Suprapubic skin (tissue), 4 donors: Measurements from ENCODE around the gene TRAF3.

Experiments
- CTCF ChIP-seq, 2 donors: fragments of 200-600 bp in 1 of 2; fragments of 450-650 bp in 1 of 2; sonication (generic) in 1 of 2; IDR thresholded peaks; one replicate each; pipeline ENCODE4 v1.5.1; 2016 to 2019; ENCODE audit warnings: antibody characterized with exemption in 2 of 2, mild to moderate bottlenecking in 1 of 2, moderate library complexity in 1 of 2
- EP300 ChIP-seq: sonication (generic); formaldehyde crosslinking; IDR thresholded peaks from one replicate; pipeline ENCODE4 v1.6.1; 2017; ENCODE audit warnings: antibody characterized with exemption
- POLR2A ChIP-seq, 2 donors: fragments of 450-650 bp; IDR thresholded peaks; one replicate each; pipeline ENCODE4 v1.6.1; 2017; ENCODE audit warnings: antibody characterized with exemption in 2 of 2, mild to moderate bottlenecking in 2 of 2, moderate library complexity in 2 of 2
- POLR2AphosphoS5 ChIP-seq, 3 donors: sonication (generic); formaldehyde crosslinking; IDR thresholded peaks; one replicate each; pipeline ENCODE4 v1.6.1; 2017; ENCODE audit warnings: antibody characterized with exemption in 3 of 3

GRCh38 chr14:102920998-102921304 is 143.7 kb downstream of the TRAF3 start:
- TF ChIP-seq POLR2AphosphoS5 (IDR thresholded peaks at IDR 0.05), result no peak
- TF ChIP-seq CTCF (IDR thresholded peaks at IDR 0.05), result no peak
- TF ChIP-seq POLR2A (IDR thresholded peaks at IDR 0.05), result no peak
- TF ChIP-seq EP300, result no peak
